Naive thymus-derived CD8-positive, alpha-beta T cell (primary cell): ENCODE results near the gene ABCA7. TPM values are rescaled to one million over a fixed set of nuclear protein-coding genes. Genes with fewer than 3 reads are reported as not detected.

ENCODE experiments used
- ATAC-seq, 2 donors: fragments of 150-1000 bp; cut with Tn5 transposase in 1 of 2; sonication (Bioruptor Pico), chemical (Tn5 transposase) in 1 of 2; 1 replicate in 1 of 2; 2 replicates in 1 of 2; pipeline ENCODE4 v1.10.0; 2021; ENCODE audit warnings: mild to moderate bottlenecking in 2 of 2, moderate library complexity in 2 of 2
- POLR2A ChIA-PET: fragments of 350-600 bp; sonication (Branson Sonifier 250); formaldehyde crosslinking; loops from one replicate; lab custom pipeline; 2021; ENCODE audit warnings: antibody characterized with exemption; lab: Charles Lee
- DNase-seq, 10 donors: peaks; one replicate each; pipeline versions ENCODE4 v3.0.0 to v3.0.0-alpha.2; 2020 to 2022
- H3K27ac Mint-ChIP-seq, 10 donors: one replicate each; pipeline ENCODE4 v1.8.0; 2020 to 2022; ENCODE audit warnings: mild to moderate bottlenecking in 10 of 10, mixed read lengths in 10 of 10, moderate library complexity in 4 of 10, inconsistent platforms in 1 of 10
- H3K27me3 Mint-ChIP-seq, 5 donors: one replicate each; pipeline ENCODE4 v1.8.0; 2021 to 2022; ENCODE audit warnings: mixed read lengths in 5 of 5
- H3K36me3 Mint-ChIP-seq, 3 donors: one replicate each; pipeline ENCODE4 v1.8.0; 2020 to 2022; ENCODE audit warnings: mixed read lengths in 3 of 3, mild to moderate bottlenecking in 2 of 3, inconsistent platforms in 1 of 3
- H3K4me1 Mint-ChIP-seq, 4 donors: one replicate each; pipeline ENCODE4 v1.8.0; 2021 to 2022; ENCODE audit warnings: mixed read lengths in 4 of 4
- H3K4me3 Mint-ChIP-seq, 10 donors: one replicate each; pipeline ENCODE4 v1.8.0; 2020 to 2022; ENCODE audit warnings: mild to moderate bottlenecking in 10 of 10, mixed read lengths in 10 of 10, moderate library complexity in 6 of 10, inconsistent platforms in 1 of 10
- H3K9me3 Mint-ChIP-seq, 9 donors: one replicate each; pipeline ENCODE4 v1.8.0; 2020 to 2022; ENCODE audit warnings: mixed read lengths in 9 of 9, mild to moderate bottlenecking in 3 of 9, inconsistent platforms in 1 of 9, moderate library complexity in 1 of 9
- polyA plus RNA-seq, 3 donors: library from polyadenylated mRNA; unstranded; fragments of 300-500 nt; fragmentation: Illumina TruSeq; gene quantifications; one replicate each; pipeline ENCODE4 v1.2.3, GENCODE V29; 2021
- total RNA-seq, 8 experiments: library from RNA in 2 of 8; stranded (reverse) in 2 of 8; gene quantifications; one replicate each; pipeline ENCODE4 v1.2.3 and lab custom pipeline; 2021 to 2026

Gene ABCA7
- total and polyA plus RNA-seq, 5 experiments from 2014 or later: 4.2 to 232 (median 14.4) TPM

DNA sequence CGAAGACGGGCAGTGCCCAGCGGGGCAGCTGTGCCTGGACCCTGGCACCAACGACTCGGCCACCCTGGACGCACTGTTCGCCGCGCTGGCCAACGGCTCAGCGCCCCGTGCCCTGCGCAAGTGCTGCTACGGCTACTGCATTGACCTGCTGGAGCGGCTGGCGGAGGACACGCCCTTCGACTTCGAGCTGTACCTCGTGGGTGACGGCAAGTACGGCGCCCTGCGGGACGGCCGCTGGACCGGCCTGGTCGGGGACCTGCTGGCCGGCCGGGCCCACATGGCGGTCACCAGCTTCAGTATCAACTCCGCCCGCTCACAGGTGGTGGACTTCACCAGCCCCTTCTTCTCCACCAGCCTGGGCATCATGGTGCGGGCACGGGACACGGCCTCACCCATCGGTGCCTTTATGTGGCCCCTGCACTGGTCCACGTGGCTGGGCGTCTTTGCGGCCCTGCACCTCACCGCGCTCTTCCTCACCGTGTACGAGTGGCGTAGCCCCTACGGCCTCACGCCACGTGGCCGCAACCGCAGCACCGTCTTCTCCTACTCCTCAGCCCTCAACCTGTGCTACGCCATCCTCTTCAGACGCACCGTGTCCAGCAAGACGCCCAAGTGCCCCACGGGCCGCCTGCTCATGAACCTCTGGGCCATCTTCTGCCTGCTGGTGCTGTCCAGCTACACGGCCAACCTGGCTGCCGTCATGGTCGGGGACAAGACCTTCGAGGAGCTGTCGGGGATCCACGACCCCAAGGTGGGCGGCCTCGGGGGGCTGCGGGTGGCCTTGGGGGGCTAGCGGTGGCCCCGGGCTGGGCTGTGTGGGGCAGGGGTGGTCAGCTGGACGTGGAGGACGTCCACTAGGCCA, 34.9 kb upstream of the ABCA7 start:
- peaks cover 2 to 13% (median 10%) of the 10 kb centered on the region in 4 donors for H3K4me1 Mint-ChIP-seq
- peaks cover 0 to 7% (median 3%) of the 10 kb centered on the region in 5 donors for H3K27me3 Mint-ChIP-seq
- peaks cover 0 to 10% (median 0%) of the 10 kb centered on the region in 3 donors for H3K36me3 Mint-ChIP-seq
- ATAC-seq: no peak
- H3K4me3 Mint-ChIP-seq: no peak overlapping the region
- DNase-seq: no peak
- peak overlapping the region in 1 of 10 donors; percentile 77 for H3K27ac Mint-ChIP-seq
- POLR2A ChIA-PET: interaction anchor here (0.6 to 3.3 kb wide), 6 partner anchors 10 to 248 kb away, joined by 3 to 13 read pairs (median 3); no protein-coding TSS in a partner anchor
- no peaks in the 10 kb centered on the region for H3K9me3 Mint-ChIP-seq

DNA sequence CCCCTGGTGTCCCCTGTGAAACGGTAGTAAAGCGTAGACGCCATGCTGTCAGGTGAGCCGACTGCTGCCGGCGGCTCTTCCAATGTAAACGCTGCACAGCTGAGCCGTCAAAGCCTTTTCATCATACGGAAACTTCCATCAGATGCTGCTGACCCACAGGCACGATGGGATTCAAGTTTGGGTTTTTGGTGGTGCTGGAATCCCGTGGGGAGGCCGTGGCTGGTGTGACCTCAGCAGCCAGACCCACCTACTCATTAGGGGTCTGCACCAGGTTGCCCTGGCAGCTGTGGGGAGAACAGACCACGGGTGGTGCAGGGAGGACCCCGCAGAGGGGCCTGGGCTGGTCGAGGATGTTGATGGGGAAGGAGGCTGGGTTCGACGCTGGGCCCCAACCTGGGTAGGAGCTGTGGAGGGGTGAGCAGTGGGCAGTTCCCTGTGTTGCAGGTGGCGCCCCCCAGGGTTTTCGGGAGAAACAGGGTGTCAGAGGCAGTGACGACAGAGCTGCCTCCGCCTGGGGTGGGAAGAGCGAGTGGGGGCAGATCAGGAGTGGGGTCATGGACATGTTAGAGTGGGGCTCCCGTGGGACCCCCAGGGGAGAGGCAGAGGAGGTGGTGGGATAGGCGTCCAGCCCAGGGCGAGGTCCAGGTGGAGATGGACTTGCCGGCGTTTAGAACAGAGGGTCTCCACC, 33.1 kb upstream of the ABCA7 start:
- Mint-ChIP-seq H3K27ac (peak overlapping the region in 5 of 10 donors; percentile 44 to 78 (median 58)), H3K4me3 (no peak overlapping the region)
- DNase-seq: no peak

DNA sequence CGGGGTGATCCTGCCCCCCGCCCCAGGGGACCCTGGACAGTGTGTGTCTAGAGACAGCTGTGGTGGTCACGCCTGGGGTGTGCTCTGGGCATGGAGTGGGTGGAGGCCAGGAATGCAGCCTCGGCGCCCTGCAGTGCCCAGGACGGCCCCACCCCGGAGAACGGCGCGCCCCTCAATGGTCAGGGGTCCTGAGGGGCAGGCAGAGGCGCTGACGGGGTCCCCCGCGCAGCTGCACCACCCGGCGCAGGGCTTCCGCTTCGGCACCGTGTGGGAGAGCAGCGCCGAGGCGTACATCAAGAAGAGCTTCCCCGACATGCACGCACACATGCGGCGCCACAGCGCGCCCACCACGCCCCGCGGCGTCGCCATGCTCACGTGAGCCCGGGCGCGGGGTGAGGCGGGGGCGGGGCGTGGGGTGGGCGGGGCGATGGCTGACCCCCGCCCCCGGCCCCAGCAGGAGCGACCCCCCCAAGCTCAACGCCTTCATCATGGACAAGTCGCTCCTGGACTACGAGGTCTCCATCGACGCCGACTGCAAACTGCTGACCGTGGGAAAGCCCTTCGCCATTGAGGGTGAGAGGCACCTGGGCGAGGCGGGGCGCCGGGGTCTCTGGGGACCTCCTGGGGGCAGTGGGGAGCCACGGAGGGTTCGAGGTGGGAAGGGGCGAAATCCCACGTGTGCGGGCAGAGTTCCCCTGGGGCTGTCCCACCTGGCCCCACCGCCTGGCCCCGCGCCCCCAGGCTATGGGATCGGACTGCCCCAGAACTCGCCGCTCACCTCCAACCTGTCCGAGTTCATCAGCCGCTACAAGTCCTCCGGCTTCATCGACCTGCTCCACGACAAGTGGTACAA, 32.3 kb upstream of the ABCA7 start:
- H3K36me3 Mint-ChIP-seq: peaks cover 0 to 16% (median 0%) of the 10 kb centered on the region in 3 donors
- no peaks in the 10 kb centered on the region for H3K9me3 Mint-ChIP-seq
- no peak for DNase-seq
- peaks cover 0 to 1% (median 0%) of the 10 kb centered on the region in 5 donors for H3K27me3 Mint-ChIP-seq
- peak overlapping the region in 1 of 10 donors; percentile 78 for H3K27ac Mint-ChIP-seq
- peaks cover 1 to 5% (median 3%) of the 10 kb centered on the region in 4 donors for H3K4me1 Mint-ChIP-seq
- no peak for ATAC-seq
- no peak overlapping the region for H3K4me3 Mint-ChIP-seq
- POLR2A ChIA-PET: interaction anchor here (0.9 to 3.3 kb wide), 2 partner anchors 8 to 82 kb away, joined by 3 to 13 read pairs; no protein-coding TSS in a partner anchor

More for the DNA sequence above, 33.1 kb upstream of the ABCA7 start:
- Mint-ChIP-seq H3K4me1 (peaks cover 2 to 8% (median 5%) of the 10 kb centered on the region in 4 donors), H3K27me3 (peaks cover 0 to 3% (median 0%) of the 10 kb centered on the region in 5 donors), H3K36me3 (peaks cover 0 to 15% (median 0%) of the 10 kb centered on the region in 3 donors), H3K9me3 (no peaks in the 10 kb centered on the region)
- POLR2A ChIA-PET: interaction anchor here (0.5 to 3.3 kb wide), 3 partner anchors 9 to 83 kb away, joined by 3 to 13 read pairs (median 3); no protein-coding TSS in a partner anchor
- no peak for ATAC-seq

DNA sequence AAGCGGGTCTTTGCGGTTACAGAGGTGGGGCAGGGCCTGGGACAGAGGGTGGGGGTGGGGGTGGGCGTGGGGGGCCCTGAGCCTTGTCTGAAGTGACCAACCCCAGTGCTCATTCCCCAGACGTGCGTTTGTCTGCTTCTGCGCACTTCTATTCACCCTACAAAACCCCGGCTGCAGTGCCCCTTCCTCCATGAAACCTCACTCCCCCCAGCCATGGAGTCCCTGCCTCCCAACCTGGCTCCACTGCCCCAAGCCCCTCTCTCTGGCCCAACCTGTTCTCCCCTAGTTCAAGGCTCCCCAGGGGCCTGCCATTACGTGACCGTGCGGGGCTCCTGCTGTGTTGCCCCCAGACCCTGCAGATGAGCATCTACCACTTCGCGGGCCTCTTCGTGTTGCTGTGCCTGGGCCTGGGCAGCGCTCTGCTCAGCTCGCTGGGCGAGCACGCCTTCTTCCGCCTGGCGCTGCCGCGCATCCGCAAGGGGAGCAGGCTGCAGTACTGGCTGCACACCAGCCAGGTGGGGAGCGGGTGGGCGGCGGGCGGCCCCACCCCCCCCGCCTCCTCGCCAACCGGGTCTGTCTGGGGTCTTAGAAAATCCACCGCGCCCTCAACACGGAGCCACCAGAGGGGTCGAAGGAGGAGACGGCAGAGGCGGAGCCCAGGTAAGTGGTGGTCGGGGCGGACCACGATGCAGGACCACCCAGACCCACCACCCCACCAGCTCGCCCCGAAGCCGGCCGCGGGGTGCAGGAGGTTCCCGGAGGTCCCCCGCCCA, 31.5 kb upstream of the ABCA7 start:
- POLR2A ChIA-PET: no interaction called here
- ATAC-seq (no peak), DNase-seq (no peak)
- H3K4me1 Mint-ChIP-seq: peaks cover 0 to 5% (median 2%) of the 10 kb centered on the region in 4 donors
- no peaks in the 10 kb centered on the region for H3K27me3 Mint-ChIP-seq
- H3K4me3 Mint-ChIP-seq: no peak overlapping the region
- peaks cover 0 to 16% (median 0%) of the 10 kb centered on the region in 3 donors for H3K36me3 Mint-ChIP-seq
- H3K9me3 Mint-ChIP-seq: no peaks in the 10 kb centered on the region
- peak overlapping the region in 2 of 10 donors; percentile 73 to 86 for H3K27ac Mint-ChIP-seq

DNA sequence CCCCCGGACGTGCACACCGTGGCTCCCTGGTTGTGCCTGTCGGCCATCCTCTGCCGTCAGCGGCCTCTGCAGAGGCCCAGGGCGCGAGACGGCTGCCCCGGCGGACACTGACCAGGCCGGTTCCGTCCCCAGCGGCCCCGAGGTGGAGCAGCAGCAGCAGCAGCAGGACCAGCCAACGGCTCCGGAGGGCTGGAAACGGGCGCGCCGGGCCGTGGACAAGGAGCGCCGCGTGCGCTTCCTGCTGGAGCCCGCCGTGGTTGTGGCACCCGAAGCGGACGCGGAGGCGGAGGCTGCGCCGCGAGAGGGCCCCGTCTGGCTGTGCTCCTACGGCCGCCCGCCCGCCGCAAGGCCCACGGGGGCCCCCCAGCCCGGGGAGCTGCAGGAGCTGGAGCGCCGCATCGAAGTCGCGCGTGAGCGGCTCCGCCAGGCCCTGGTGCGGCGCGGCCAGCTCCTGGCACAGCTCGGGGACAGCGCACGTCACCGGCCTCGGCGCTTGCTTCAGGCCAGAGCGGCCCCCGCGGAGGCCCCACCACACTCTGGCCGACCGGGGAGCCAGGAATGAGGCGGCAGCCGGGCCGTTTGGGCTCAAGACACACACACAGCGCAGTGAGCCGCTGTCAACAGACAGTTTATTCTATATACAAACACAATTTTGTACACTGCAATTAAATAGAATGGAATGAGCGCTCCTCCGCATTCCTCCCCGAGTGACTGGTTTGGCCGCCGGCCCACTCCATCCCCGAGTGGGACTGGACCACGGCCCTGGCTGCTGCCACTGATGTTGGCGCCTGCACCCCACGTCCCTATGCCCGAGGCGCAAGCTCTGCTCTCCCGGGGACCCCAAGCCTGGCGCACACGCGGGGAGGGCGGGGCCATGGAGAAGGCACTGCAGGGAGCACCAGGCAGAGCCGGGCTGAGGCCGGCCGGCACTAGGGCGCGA, 30.6 kb upstream of the ABCA7 start:
- Mint-ChIP-seq H3K4me3 (no peak overlapping the region), H3K36me3 (peaks cover 0 to 18% (median 0%) of the 10 kb centered on the region in 3 donors), H3K27me3 (no peaks in the 10 kb centered on the region), H3K27ac (peak overlapping the region in 1 of 10 donors; percentile 9), H3K9me3 (no peaks in the 10 kb centered on the region), H3K4me1 (peaks cover 0 to 6% (median 3%) of the 10 kb centered on the region in 4 donors)
- DNase-seq (no peak), ATAC-seq (no peak)
- POLR2A ChIA-PET: interaction anchor here (1.1 kb wide), 1 partner anchor 10 kb away, joined by 5 read pairs; no protein-coding TSS in a partner anchor

DNA sequence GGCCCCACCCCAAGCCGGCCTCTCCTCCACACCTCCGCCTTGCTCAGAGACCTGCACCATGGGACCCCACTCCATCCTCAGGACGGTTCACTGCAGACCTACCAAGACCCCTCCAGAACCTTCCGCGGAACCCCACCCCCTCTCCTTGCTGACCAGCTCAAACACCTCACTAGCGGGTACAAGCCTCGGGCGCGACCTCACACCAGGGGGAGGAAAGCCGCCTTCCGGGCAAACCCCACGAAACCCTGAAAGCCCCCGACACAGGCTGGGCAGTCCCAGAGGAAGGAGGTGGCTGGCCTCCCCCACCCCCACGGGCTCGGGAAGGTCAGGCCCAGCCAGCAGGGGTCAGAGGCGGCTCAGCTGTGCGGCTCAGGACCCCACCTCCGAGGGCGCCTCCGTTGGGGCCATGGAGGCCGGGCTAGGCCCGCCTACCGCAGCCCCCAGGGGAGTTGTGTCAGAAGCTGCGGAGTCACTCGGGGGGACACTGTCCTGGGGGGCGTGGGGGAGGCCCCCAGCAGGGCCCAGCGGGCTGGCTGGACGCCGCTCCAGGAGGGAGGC, 29.8 kb upstream of the ABCA7 start:
- no peaks in the 10 kb centered on the region for H3K9me3 Mint-ChIP-seq
- H3K27me3 Mint-ChIP-seq: no peaks in the 10 kb centered on the region
- H3K4me1 Mint-ChIP-seq: peaks cover 0 to 6% (median 3%) of the 10 kb centered on the region in 4 donors
- H3K36me3 Mint-ChIP-seq: peaks cover 0 to 18% (median 0%) of the 10 kb centered on the region in 3 donors
- no peak overlapping the region for H3K4me3 Mint-ChIP-seq
- no peak for DNase-seq
- no peak overlapping the region for H3K27ac Mint-ChIP-seq
- POLR2A ChIA-PET: interaction anchor here (1.1 kb wide), 1 partner anchor 9 kb away, joined by 5 read pairs; no protein-coding TSS in a partner anchor
- ATAC-seq: no peak

DNA sequence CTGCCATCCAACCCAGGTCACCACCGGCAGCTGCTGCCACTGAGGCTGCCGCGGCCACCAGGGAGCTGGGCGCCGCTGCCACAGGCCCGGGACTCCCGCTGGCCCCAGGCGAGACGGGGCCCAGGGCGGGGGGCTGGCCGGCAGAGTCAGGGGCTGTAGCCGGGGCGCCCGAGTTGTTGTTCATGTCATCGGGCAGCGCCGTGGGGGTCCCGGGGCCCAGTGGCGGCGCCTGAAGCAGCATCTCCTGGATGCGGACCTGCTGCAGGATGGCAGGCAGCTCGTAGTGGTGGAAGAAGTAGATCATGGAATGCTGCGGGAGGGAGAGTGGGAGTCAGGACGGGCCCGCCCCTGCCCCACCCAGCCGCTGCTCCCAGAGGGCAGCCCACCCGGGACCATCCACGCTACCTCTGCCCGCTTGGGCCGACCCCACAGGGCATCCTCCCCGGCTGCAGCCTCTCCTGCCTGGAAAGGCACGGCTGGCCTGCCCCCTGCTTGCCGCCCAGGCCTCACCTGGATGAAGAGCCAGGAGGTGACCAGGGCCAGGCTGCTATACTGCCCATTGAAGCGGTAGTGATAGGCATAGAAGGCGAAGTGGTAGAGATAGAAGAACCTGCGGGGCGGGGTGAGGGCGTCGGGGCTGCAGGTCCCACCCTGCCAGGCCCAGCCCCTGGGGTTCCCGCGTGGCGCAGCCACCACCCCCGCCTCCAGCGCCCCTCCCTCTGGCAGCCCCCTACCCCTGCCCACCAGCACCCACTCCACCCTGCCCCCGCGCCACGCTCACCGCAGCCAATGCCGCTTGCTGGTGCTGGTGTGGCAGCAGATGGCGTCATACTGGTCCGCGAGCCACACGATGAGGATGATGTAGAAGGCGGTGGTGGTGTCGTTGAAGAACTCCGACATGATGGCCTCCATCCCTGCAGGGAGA, 29.1 kb upstream of the ABCA7 start:
- H3K9me3 Mint-ChIP-seq: no peaks in the 10 kb centered on the region
- peak overlapping the region in 1 of 10 donors; percentile 63 for H3K4me3 Mint-ChIP-seq
- peak overlapping the region in 1 of 10 donors; percentile 59 for H3K27ac Mint-ChIP-seq

DNA sequence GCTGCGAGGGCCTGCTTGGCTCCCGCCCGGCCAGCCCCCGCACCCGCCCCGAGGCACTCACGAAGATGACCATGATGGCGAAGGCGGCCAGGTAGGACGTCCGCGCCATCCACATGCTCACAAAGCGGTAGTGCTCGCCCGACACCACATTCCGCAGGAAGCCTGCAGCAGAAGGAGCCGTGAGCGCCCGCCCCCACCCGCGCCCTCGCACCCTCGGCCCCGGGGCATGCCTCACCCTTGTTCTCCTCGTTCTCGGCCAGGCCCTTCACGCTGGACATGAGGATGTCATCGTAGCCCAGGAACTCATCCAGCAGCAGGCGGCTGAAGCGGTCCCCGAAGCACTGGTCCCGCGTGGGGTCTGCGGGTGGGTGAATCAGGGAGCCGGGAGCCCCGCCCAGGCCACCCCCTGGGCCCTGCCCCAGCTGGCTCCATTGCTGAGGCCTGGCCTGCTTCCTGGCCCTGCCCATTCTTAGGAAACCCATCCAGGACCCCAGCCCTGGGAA, 28.0 kb upstream of the ABCA7 start:
- no peak overlapping the region for H3K27ac Mint-ChIP-seq
- peaks cover 4 to 13% (median 12%) of the 10 kb centered on the region in 4 donors for H3K4me1 Mint-ChIP-seq
- POLR2A ChIA-PET: interaction anchor here (0.6 to 22.1 kb wide), 5 partner anchors 9 to 199 kb away, joined by 3 to 1566 read pairs (median 4); partner anchors contain the start of genes ARHGAP45 and TMEM259
- no peak for ATAC-seq
- DNase-seq: no peak
- H3K9me3 Mint-ChIP-seq: no peaks in the 10 kb centered on the region
- no peaks in the 10 kb centered on the region for H3K27me3 Mint-ChIP-seq
- peaks cover 0 to 17% (median 0%) of the 10 kb centered on the region in 3 donors for H3K36me3 Mint-ChIP-seq
- no peak overlapping the region for H3K4me3 Mint-ChIP-seq

More for the DNA sequence above, 29.1 kb upstream of the ABCA7 start:
- H3K36me3 Mint-ChIP-seq: peaks cover 0 to 18% (median 0%) of the 10 kb centered on the region in 3 donors
- POLR2A ChIA-PET: interaction anchor here (1.1 kb wide), 1 partner anchor 9 kb away, joined by 5 read pairs; no protein-coding TSS in a partner anchor
- ATAC-seq (no peak), DNase-seq (no peak)
- peaks cover 3 to 7% (median 5%) of the 10 kb centered on the region in 4 donors for H3K4me1 Mint-ChIP-seq
- no peaks in the 10 kb centered on the region for H3K27me3 Mint-ChIP-seq

DNA sequence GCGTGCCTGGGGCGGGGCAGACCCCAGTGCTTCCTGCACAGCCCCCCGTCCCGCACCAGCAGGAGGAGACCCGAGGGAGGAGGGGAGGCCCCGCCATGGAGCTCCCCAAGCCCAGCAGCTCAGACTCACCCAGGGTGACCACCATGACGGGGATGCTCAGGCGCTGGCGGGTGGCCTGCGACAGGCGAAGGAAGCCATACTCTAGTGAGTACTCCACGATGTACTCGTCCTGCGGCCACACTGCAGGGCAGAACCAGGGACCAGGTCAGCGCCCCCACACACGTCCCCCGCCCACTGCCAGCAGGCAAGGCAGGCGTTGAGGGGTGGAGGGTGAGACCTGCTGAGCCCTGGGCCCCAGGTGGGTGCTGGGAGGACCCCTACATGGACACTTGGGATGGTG, 27.6 kb upstream of the ABCA7 start:
- Mint-ChIP-seq H3K4me3 (no peak overlapping the region), H3K4me1 (peaks cover 7 to 18% (median 16%) of the 10 kb centered on the region in 4 donors), H3K27ac (no peak overlapping the region), H3K9me3 (no peaks in the 10 kb centered on the region), H3K27me3 (no peaks in the 10 kb centered on the region), H3K36me3 (peaks cover 0 to 18% (median 0%) of the 10 kb centered on the region in 3 donors)
- DNase-seq (no peak), ATAC-seq (no peak)
- POLR2A ChIA-PET: interaction anchor here (0.6 to 22.1 kb wide), 6 partner anchors 8 to 198 kb away, joined by 3 to 1566 read pairs (median 4); partner anchors contain the start of genes ARHGAP45 and TMEM259
